NCI-H187 treated with DMSO at 0.1 percent for 48 hours (cell line): ENCODE measurements around the gene OR2H1.

ENCODE experiments used
- DNase-seq: peaks from one replicate; lab custom pipeline; 2025; lab: John Stamatoyannopoulos, UW

OR2H1 gene

DNA sequence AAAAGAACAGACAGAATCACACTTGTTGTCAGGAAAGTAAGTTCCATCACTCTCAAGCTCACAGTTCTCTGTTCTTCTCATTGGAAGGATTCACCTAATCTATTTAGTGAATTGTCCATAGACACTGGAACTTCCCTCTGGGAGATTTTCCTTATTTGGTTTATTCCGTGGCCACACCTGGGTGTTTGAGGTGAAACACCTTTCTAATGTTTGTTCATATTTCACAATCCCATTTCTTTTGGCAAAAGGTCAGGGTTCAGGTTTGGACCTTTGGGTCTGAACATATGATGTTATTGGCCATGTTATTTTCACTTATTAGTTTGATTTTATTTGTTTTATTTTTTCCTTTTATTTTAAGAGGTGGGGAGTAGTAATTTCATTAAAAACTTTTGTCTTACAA is 26.8 kb downstream of the OR2H1 start:
- DNase-seq = no peak

DNA sequence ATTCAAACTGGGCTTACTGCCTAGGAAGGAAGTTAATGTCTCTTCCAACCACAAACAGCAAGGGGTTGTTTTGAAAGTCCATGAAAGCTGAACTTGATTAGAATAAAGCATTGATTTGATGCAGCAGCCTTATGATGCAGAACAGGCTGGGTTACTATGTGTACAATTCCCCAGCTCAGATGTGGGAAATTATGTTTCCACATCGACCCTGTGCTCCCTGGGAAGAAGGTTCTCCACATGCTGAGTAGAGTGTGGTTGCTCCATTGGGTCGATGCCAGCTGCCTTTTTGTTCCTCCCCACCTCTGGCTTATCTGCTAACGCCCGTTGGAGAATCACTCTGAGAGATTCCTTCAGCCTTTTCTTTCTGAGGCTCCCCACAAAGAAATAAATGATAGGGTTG is 29.6 kb downstream of the OR2H1 start:
- no peak for DNase-seq

DNA sequence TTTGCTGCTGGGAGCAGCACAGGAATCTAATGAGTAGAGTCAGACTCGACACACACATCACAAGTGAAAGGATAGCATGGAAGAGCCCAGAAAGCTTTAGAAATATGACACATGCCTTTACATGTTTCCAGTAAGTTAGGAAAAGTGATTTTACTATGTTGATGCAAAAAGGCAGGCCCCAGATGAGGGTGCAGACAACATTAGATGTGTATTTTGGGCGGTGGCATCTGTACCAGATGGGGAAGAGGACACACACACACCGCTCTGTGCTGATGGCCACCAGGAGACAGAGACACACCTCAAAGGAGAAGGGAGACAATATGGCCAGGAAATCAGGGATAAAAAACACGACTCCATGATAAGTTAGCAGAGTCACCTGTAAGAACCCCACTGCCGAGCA is 30.2 kb downstream of the OR2H1 start:
- DNase-seq = no peak

DNA sequence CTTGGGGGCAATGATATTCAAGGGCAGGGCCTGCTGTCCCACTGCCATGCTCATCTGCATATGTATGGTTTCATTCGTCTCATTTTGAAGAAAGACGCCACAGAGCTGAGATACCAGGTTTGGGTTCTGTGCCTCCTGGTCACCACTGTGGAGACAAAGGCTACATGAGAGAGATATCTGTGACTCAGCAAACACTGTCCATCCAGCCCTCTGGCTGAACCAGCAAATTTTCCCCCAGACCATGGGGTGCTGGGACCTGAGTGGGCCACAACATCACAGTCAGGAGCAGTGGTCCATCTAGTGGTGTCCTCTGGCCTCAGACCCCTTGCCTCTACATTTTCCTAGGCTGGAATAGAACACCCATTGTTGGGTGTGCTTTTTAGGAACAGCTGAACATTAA is 30.7 kb downstream of the OR2H1 start, which contains the start of gene MAS1L:
MAS1L (minus strand) TSS at position 297 of the 400 bp plus-strand sequence; CDS start at position 243, 54 bp downstream.
- no peak for DNase-seq

DNA sequence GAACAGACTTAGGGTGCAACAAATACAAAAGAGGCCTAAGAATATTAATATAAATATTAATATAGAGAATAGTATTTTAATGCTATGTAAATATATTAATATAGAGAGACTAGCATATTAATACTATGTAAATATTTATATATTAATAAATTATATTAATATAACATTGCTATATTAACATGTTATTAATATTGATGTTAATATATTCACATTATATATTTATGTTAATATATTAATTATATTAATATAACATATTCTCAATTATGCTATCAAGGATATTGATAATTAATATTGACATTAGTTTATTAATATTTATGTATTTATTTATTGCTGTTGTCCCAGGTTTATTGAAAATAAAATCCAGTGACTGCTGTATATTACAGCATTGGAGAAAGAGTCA is 31.9 kb downstream of the OR2H1 start:
- DNase-seq = no peak

DNA sequence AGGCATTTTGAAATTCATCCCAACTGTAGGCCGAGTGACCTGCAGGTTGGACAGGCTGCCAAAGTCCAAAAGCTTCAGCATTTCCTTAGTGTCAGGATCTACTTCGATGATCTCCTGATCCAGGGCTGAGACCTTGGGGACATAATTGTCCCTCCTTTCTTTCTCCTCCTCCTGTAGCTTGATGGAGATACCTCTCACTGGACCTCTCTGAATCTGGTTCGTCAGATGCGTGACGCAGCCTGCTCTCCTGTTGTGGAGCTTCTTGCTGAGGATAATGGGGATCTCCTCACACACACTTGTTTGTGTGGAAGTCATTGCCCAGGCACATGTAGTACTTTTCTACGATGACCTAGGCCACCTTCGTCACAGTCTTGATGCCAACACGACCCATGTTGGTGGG is 32.3 kb downstream of the OR2H1 start:
- DNase-seq = no peak

DNA sequence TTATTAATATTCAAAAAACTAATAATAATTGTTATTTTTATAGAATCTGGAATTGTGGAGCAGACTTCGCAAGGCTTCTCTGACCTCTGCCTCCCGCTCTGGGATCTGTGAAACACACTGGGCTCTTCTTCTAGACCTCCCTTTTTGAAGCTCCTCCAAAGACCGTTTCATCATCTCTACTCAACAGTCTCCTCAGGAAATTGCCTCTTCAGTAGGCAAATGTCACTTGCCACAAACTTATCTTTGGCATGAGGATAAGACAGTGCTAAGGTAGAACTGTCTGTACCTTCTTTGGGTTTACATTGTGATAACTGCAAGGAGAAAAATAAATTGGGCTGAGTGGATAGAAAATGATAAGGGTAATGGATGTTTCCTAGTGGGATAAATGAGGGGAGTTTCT is 33.1 kb downstream of the OR2H1 start:
- no peak for DNase-seq

DNA sequence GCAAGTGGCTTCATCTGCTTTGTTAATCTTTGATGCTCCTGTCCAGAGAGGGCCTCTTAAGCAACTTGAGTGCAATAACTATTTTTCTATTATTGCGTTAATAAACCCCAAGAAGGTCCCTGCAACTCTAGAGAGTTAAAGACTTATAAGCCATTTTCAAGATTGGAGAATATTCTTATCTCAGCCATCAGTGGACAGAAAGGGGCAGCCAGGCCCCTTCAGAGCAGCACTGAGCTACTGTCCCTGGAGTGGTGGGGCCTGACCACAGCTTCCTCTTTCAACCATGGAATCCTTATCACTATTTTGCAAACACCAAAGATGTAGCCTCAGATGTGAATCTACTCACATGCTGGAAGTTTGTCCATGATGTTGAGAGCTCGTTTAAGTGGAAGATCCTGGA is 33.6 kb downstream of the OR2H1 start:
- no peak for DNase-seq

DNA sequence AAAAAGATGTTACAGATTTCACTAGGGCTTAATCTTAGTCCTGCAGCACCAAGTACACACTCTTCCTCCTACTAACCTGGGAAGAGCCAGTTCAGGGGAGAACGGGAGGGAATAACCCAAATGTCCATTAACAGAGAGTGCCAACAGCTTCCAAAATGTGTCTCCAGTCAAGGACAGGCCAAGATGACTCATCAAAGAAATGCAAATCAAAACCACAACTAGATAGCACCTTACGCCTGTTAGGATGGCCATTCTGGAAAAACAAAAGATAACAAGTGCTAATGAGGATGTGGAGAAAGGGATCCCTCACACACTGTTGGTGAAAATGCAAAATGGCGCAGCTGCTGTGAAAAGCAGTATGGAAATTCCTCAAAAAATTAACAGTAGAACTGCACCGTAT is 34.6 kb downstream of the OR2H1 start:
- no peak for DNase-seq

DNA sequence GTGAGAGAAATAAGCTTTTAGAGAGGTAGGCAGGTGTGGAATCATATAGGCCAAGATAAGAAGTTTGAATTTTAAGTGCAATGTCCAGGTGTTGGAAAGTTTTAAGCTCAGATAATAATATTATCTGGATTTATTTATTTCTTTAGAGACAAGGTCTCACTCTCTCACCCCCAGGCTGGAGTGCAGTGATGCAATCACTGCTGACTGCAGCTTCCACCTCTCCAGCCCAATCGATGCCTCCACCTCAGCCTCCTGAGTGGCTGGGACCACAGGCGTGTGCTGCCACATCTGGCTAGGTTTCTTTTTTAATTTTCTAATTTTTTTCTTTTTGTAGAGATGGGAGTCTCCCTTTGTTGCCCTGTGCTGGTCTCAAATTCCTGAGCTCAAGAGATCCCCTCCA is 36.3 kb downstream of the OR2H1 start:
- DNase-seq = no peak

DNA sequence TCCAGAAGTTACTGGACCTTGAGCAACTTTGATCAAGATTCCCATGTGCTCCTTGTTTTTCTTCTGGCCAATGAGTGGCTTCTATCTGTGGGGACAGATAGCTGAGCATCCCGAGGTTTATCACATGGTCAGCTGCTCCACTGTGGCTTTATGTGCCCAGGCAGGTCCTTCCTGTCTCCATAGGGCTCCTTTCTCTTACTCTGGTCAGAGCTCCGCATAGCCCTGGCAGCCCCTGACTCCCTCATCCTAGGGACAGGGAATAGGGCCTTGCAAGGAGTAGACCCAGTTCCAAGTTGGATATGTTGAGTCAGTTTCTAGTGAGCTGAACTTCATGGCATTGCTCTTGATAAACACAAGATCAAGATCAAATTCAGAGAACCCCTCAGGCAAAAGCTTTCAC is 37.2 kb downstream of the OR2H1 start:
- no peak for DNase-seq

DNA sequence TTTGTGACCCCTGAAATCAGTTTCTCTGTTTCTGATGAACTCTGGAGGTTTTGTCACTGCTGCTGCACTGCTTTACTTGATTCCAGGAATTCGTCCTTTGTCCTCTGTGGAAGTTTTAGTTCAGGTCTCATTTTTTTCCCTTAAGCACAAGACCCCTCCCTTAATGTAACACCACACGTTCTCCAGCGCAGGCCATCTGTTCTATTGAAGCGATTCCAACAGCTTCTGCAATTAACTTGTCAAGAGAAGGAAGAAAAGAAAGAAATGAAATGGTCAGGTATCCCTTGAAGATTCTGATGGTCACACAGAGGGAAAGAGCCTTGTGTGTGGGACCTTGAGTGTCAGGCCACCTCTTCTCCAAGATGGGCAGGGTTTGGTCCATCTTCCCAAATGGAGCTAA is 38.6 kb downstream of the OR2H1 start:
- DNase-seq = no peak

DNA sequence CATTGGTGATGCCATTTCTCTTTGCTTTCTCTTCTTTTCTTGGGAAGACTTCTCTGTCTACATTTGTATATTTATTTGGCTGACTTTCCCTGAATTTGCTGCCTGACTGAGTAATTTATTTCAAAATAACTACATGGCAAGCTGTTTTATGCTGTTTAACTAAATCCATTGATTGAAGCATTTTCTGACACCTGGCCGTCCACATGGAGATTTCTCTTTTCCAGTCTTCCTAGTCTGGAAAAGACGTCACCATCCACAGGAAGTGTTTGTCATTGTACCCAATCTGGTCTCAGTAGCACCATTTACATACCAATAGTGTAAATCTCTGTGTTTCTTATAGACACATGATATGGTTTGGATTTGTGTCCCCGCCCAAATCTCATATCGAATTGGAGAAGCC is 40.0 kb downstream of the OR2H1 start:
- no peak for DNase-seq

DNA sequence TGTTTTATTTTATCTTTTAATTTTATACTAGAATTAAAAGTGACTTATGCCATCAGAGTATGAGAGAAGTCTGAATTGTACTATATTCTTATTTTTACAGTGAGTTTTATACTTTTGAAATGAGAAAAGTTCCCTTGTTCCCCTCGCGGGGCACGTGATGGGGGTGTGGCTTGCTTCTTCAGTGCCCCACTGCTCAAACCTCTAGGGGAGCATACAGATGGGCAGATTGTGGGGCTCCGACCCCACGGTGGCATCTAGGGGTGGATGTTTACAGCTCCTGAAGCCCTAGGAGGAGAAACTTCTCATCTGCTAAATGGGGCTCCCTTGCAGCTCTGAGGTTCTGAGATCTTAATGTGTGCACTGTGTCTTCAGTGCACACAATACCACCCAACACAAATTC is 42.7 kb downstream of the OR2H1 start:
- no peak for DNase-seq

DNA sequence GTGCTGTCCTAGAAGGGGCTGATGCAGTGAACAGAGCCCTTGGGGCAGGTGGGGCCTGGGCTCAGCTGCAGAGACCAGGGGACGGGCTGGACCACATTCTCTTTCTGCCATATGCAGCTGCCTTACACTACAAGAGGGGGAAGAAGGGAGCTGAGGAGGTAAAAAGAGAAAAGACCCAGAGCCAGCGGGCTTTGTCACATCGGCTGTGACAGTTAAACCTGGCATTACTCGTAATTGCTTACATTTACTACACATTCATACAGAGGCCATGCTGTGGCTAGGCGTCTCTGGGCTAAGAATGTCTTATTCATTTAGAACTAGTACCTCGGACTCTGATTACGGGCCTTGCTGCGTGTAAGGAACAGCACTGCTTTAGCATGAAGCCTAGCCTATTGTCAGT is 43.6 kb downstream of the OR2H1 start:
- DNase-seq = no peak

DNA sequence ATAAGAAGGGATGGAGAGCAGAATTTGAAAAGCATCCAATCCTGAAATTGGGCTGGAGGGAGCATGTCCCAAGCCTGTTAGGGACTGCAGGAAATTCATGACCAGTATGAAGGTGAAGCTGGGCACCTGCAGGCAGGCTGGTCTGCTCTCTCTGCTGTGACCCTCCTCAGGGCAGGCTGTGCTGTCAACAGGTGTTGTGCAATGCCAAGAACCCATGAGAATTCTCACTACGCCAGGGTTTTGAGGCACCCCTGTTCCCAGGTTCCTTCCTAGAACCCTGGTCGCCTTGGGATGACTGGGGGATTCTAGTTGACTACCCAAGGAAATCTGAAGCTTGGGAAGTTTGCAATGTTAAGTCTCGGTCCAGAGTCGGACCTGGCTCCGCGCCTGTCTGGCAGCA is 44.2 kb downstream of the OR2H1 start:
- no peak for DNase-seq

DNA sequence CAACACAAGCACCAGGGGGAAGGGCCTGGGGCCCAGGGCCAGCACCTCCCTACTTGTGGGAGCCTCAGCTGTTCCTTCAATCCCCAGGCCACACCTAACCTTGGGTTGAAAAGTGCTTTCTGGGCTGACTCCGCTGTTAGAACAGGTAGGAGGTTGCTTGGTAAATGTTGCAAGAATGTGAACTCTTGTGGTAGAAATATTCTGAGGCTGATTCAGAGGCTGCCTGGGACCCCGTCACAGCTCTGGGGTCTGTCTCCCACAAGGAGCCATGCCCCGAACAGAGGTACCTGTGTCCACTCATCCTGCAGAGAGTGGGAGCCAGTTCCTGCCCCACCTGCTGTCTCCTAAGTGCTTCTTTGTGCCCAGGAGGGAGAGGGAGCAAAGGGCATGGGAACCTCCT is 45.2 kb downstream of the OR2H1 start:
- no peak for DNase-seq

DNA sequence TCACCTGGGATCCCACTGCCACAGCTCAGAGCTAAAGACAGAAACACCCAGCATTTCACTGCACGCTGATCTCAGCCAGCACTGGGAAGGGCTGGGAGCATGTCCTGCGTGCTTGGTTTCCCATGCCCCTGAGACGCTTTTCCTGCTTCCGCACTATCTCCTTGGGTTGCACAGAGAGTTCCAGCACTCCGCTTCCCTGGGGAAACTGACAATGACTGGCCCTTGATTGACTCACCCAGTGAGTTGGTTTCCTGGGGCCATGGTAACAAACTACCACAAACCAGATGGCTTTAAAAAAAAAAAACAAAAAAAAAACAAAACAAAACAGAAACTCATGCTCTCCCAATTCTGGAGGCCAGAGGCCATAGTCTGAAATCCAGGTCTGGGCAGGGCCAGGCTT is 45.6 kb downstream of the OR2H1 start:
- no peak for DNase-seq

DNA sequence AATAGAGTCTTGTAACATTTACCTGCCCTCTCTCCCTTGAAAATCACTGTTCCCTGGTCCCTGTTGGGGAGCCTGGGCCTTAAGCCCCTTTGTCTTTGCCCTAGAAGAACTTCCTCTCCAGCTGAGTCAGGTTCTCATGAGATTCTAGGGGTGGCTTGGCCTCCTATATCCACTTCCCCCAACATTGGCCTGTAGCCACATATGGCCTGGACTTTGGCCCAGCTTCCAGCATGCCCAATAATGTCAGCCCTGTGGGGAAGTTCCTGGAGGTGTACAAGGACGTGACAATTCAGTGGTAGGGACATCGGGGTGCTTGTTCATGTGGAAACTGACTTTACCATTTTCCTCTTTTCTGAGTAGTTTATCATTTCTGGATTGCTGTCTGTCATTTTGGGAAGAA is 48.0 kb downstream of the OR2H1 start:
- no peak for DNase-seq

DNA sequence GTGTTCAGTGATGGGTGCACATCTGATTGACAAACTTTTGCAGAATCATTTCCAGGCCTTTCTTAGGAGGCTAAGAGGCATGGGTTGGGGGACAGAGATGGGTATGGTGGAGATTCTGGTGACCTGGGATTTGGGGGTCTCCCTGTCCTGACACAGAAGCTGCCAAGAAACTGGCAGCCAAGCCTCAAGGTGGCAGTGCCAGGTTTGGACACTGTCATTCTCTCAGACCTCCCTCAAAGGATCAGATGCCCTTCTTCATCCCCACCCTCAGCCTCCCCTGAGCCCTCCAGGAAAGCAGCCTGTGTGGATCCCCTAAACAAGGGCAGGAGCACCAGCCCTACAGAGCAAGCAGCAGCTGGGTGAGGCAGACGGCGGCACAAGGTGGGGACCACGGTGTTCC is 48.9 kb downstream of the OR2H1 start:
- DNase-seq = no peak

DNA sequence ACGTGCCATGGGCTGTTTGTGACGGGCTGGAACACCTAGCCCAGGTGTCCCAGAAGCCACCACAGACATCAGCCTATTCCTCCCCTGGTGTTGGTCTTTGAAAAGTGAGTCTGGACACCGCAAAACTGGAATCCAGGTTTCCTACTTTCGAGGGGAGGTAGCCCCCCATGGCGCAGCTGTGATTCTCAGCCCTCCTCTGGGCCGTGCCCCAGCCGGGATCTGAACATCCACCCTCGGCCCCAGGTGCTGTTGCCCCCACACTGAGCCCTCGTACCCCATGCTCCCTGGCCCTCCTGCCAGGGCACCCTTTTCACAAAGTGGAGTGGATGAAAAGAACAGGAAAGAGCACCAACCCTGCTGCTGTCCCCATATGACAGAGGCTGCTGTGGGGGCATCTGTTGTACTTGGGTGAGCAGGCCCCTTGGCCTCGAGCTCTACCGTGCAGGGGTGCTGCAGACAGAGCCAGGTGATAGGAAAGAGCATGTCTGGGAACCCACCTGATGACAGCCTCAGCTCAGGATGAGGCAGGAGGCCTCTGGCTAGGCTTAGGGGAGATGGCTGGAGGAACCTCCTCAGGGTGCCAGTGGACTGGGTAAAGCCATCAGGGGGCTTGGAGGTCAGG is 49.6 kb downstream of the OR2H1 start:
- no peak for DNase-seq

DNA sequence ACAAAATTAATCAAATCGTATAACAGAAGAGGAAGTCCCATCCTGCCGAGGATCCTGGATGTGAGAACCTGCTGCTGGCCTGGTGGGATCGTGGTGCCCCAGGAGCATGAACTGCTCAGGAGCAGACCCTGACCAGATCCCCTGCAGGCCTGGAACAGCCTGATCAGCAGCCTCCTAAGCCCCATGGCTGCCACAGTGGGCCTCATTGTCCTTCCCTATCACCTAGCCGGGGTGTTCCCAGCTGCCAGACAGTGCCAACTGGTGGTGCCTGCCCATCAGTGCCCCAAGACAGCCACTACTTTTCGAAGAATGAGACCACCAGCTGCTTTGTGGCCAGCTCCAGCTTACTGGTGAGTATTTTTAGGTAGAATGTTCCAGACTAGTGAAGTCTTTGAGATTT is 50.4 kb downstream of the OR2H1 start:
- DNase-seq = no peak

DNA sequence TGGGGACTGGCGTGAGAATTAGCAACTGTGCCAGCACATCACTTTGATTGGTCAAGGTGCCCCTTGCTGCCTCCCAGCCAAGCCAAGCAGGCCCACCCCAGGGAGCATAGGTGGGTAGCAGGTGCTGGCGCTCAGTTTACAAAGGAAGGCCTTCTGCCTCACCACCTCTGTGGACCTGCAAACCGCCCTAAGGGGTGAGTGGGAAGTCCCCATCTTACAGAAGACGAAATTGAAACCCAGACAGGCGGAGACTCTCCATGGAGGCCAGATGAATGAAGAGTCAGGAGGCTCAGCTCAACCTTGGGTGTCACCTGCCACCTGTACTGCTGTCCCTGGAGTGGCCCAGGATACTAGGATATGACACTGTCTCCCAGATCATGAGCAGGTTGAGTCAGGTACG is 52.3 kb downstream of the OR2H1 start:
- no peak for DNase-seq

DNA sequence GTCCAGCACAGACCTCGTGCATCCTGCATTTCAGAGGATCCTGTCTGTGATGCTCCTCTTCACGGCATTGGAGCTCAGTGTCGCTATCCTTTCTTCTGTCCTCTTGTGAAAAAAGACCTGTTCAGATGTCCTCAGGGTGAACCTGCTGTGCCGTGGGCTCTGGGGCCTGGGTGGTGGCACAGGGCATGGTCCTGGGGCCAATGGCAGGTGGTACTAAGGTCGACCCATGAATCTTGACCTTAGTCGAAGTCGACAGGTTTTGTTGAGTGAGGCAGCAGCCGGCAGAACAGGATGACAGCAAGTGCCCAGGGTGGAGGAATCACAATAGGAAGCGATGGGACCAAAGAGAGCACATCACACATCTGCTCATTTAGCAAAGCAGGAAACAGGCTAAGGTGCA is 52.8 kb downstream of the OR2H1 start:
- DNase-seq = no peak

DNA sequence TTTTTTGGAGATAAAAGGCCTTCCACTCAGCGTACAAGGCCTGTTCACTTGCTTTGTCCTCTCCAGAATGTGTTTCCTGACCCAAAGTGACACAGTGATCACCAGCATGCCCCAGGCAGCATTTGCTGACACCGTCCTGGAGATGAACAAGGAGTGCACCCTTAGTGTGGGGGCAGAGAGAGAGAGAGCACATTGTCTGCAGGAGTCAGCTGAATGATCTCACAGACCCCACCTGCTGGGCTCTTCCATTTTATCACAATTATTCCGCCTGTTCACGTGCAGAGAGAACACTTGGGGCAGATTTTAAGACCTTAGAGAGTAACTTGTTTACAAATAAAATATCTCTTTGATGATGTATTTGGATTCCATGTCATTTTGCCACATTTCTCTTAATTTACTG is 53.2 kb downstream of the OR2H1 start:
- DNase-seq = no peak
